Measurements from ENCODE around the gene LAS1L.
"Not testable (repeated sequence)": the region's sequence is repeated elsewhere in the genome, so short reads cannot be mapped to it uniquely, and the experiment has no call there.

Gene LAS1L

DNA sequence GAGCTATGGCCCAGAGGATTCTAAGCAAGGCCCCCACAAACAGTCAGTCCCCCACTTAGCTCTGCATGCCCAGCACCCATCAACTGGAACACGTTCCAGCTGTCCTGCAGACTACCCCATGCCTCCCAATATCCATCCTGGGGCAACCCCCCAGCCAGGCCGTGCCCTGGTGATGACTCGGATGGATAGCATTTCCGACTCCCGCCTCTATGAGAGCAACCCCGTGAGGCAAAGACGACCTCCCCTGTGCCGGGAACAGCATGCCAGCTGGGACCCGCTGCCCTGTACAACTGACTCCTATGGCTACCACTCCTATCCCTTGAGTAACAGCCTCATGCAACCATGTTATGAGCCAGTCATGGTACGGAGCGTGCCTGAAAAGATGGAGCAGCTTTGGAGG lies 32.0 kb downstream of the LAS1L start:
- Histone ChIP-seq H3K27me3 (ENCODE audit: control insufficient read depth, insufficient read depth, low read length) (no peaks in the 10 kb centered on the region), H2AFZ (no peak overlapping the region), H3K9me3 (ENCODE audit: control insufficient read depth, low read length) (no peaks in the 10 kb centered on the region), H3K4me1 (no peaks in the 10 kb centered on the region), H3K9ac (no peak overlapping the region), H3K4me3 (ENCODE audit: low read depth, low read length) (no peak overlapping the region), H3K4me2 (ENCODE audit: low read length) (no peak overlapping the region), H3K79me2 (no peaks in the 10 kb centered on the region), H3K36me3 (ENCODE audit: control insufficient read depth, insufficient read depth, low read length) (no peaks in the 10 kb centered on the region), H3K27ac (no peak overlapping the region)
- TF ChIP-seq, protein P1, sequence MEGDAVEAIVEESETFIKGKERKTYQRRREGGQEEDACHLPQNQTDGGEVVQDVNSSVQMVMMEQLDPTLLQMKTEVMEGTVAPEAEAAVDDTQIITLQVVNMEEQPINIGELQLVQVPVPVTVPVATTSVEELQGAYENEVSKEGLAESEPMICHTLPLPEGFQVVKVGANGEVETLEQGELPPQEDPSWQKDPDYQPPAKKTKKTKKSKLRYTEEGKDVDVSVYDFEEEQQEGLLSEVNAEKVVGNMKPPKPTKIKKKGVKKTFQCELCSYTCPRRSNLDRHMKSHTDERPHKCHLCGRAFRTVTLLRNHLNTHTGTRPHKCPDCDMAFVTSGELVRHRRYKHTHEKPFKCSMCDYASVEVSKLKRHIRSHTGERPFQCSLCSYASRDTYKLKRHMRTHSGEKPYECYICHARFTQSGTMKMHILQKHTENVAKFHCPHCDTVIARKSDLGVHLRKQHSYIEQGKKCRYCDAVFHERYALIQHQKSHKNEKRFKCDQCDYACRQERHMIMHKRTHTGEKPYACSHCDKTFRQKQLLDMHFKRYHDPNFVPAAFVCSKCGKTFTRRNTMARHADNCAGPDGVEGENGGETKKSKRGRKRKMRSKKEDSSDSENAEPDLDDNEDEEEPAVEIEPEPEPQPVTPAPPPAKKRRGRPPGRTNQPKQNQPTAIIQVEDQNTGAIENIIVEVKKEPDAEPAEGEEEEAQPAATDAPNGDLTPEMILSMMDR (IDR thresholded peaks at IDR 0.05), result no peak

DNA sequence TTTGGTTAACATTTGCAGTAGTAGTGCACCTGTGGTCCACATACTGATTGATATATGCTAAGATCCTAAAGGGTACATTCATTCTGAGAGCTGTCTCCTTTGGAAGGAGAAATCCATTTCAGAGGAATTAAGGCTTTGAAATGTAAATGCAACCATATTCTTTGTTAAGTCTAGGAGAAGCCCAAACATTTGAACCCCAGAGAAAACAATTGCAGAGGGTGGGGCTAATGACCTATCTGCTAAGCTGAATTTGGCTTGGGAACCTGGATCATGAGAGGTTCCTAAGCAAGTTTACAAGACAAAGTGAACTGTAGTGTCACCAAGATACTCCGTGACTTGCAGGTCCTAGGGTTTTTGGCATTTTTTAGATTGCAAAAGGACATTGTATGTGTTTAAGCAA lies 41.2 kb downstream of the LAS1L start:
- Histone ChIP-seq H3K79me2 (no peaks in the 10 kb centered on the region), H3K4me3 (ENCODE audit: low read depth, low read length) (no peak overlapping the region), H3K27ac (no peak overlapping the region), H3K9me3 (ENCODE audit: control insufficient read depth, low read length) (no peaks in the 10 kb centered on the region), H3K4me1 (no peaks in the 10 kb centered on the region), H3K36me3 (ENCODE audit: control insufficient read depth, insufficient read depth, low read length) (no peaks in the 10 kb centered on the region), H3K27me3 (ENCODE audit: control insufficient read depth, insufficient read depth, low read length) (no peaks in the 10 kb centered on the region), H3K4me2 (ENCODE audit: low read length) (no peak overlapping the region), H2AFZ (no peak overlapping the region), H3K9ac (no peak overlapping the region)
- TF ChIP-seq, protein P1 (IDR thresholded peaks at IDR 0.05), result no peak

DNA sequence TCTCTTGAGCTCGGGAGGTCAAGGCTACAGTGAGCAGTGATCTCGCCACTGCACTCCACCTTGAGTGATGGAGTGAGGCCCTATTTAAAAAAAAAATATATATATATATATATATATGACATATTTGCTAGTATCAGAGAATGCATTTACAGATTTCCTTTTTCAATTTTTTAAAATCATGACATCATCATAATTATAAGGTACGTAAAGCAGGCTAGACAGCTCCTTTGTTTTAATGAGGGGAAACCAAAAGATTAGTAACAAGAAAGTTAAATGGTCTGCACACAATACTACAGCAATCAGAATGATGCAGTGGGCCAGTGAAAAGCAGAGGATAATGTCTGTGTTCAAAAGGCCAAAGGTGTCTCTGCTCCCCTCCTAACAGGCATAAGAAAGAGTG lies 43.0 kb downstream of the LAS1L start:
- Histone ChIP-seq H2AFZ (no peak overlapping the region), H3K4me1 (no peaks in the 10 kb centered on the region), H3K27me3 (ENCODE audit: control insufficient read depth, insufficient read depth, low read length) (no peaks in the 10 kb centered on the region), H3K79me2 (no peaks in the 10 kb centered on the region), H3K9me3 (ENCODE audit: control insufficient read depth, low read length) (no peaks in the 10 kb centered on the region), H3K9ac (no peak overlapping the region), H3K4me2 (ENCODE audit: low read length) (no peak overlapping the region), H3K36me3 (ENCODE audit: control insufficient read depth, insufficient read depth, low read length) (no peaks in the 10 kb centered on the region), H3K4me3 (ENCODE audit: low read depth, low read length) (no peak overlapping the region), H3K27ac (no peak overlapping the region)
- TF ChIP-seq, protein P1 (IDR thresholded peaks at IDR 0.05), result no peak

DNA sequence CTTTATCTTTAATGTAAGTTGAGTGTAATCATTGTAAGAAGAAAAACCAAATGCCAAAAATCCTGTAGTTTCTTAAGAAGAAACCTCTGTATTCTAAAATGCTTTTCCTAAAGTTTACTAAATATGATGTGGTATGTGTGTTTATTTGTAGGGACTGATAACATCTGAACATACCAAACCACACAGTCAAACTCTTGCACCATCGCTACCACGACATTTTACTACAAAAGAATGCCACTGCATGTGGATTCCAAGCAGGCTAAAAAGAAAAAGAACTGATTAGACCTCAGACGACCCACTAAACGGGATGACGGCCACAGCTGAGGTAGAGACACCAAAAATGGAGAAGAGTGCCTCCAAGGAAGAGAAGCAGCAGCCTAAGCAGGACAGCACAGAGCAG lies 46.1 kb downstream of the LAS1L start:
- TF ChIP-seq, protein P1 (IDR thresholded peaks at IDR 0.05), result no peak
- Histone ChIP-seq H3K4me1 (no peaks in the 10 kb centered on the region), H3K9ac (no peak overlapping the region), H3K27me3 (ENCODE audit: control insufficient read depth, insufficient read depth, low read length) (no peaks in the 10 kb centered on the region), H3K9me3 (ENCODE audit: control insufficient read depth, low read length) (no peaks in the 10 kb centered on the region), H3K4me2 (ENCODE audit: low read length) (no peak overlapping the region), H2AFZ (no peak overlapping the region), H3K4me3 (ENCODE audit: low read depth, low read length) (no peak overlapping the region), H3K79me2 (no peaks in the 10 kb centered on the region), H3K36me3 (ENCODE audit: control insufficient read depth, insufficient read depth, low read length) (no peaks in the 10 kb centered on the region), H3K27ac (no peak overlapping the region)

DNA sequence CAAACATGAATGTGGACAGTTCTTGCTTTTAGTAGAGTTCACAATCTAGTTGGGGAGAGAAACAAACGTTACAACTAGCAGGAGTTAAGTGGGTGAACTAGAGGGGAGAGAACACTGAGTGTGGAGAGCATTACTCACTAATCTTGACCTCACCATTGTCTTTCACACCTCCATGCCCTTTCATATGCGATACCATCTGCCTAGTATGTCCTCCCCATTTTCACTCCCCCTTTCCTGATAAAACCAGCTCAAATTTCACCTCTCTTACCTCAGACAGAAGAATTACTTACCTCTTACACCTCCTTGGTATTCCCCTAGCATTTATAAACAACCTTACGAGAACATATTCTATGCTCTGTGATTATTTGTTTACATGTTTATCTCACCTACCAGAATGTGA lies 53.6 kb downstream of the LAS1L start:
- no peak overlapping the region for H3K4me3 ChIP-seq (ENCODE audit: low read depth, low read length)
- TF ChIP-seq, protein P1 (IDR thresholded peaks at IDR 0.05), result no peak
- no peaks in the 10 kb centered on the region for H3K4me1 ChIP-seq
- H3K79me2 ChIP-seq, result no peaks in the 10 kb centered on the region
- no peak overlapping the region for H3K27ac ChIP-seq
- no peaks in the 10 kb centered on the region for H3K27me3 ChIP-seq (ENCODE audit: control insufficient read depth, insufficient read depth, low read length)
- no peak overlapping the region for H2AFZ ChIP-seq
- no peak overlapping the region for H3K4me2 ChIP-seq (ENCODE audit: low read length)
- H3K9ac ChIP-seq, result no peak overlapping the region
- no peaks in the 10 kb centered on the region for H3K9me3 ChIP-seq (ENCODE audit: control insufficient read depth, low read length)
- no peaks in the 10 kb centered on the region for H3K36me3 ChIP-seq (ENCODE audit: control insufficient read depth, insufficient read depth, low read length)

DNA sequence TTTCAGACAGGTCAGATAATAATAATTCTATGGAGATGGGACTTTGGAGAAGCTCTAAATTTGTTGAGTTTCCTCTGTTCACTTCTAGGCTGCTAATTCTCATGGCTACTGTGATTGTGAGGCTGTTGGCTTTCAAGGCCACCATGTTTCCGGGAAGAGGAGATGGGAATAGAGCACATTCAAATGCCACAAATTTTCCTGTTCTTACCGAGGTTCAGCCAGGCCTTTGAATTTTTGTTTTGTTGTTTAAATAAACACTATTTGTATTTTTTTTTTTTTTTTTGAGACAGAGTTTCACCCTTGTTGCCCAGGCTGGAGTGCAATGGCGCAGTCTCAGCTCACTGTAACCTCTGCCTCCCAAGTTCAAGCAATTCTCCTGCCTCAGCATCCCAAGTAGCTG lies 55.5 kb downstream of the LAS1L start:
- H3K4me3 ChIP-seq (ENCODE audit: low read depth, low read length); H3K4me2 ChIP-seq (ENCODE audit: low read length); H3K79me2 ChIP-seq; H3K9ac ChIP-seq; H3K36me3 ChIP-seq (ENCODE audit: control insufficient read depth, insufficient read depth, low read length); H3K4me1 ChIP-seq; H3K27me3 ChIP-seq (ENCODE audit: control insufficient read depth, insufficient read depth, low read length); H3K27ac ChIP-seq; H2AFZ ChIP-seq; H3K9me3 ChIP-seq (ENCODE audit: control insufficient read depth, low read length): not testable (repeated sequence)
